Panc1 (cell line): ENCODE measurements around the gene RAPGEF5. TPM values are rescaled to one million over a fixed set of nuclear protein-coding genes. Genes with fewer than 3 reads are reported as not detected.

Source experiments
- ATAC-seq: fragments of 200-7000 bp; cut with Tn5 transposase; 2 replicates; pipeline ENCODE4 v1.9.1; 2020; ENCODE audit warnings: mild to moderate bottlenecking, moderate library complexity
- BruUV-seq: library from RNA; stranded (reverse); fragments of 400-500 nt; replicated peaks from 2 replicates; lab custom pipeline; 2021; lab: Mats Ljungman, UMichigan
- CTCF ChIA-PET: fragments of 300-600 bp; sonication (Branson Sonifier 250); formaldehyde crosslinking; loops from one replicate; lab custom pipeline; 2022; ENCODE audit warnings: antibody characterized with exemption; lab: Charles Lee
- POLR2A ChIA-PET: fragments of 300-600 bp; sonication (Branson Sonifier 250); formaldehyde crosslinking; loops from one replicate; lab custom pipeline; 2022; ENCODE audit warnings: antibody characterized with exemption; lab: Charles Lee
- DNase-seq: peaks from one replicate; pipeline ENCODE4 v3.0.0-alpha.2; 2010; ENCODE audit warnings: low read depth, low spot score
- H3K27ac ChIP-seq: 2 replicates; pipeline ENCODE4 v1.5.1; 2011; ENCODE audit warnings: mild to moderate bottlenecking, low read length, inconsistent platforms
- H3K27me3 ChIP-seq: fragments of 200-500 bp; sonication (Bioruptor generic); 2 replicates; pipeline ENCODE4 v1.6.0; 2014; ENCODE audit warnings: low read length, inconsistent platforms; ENCODE audit not compliant: control insufficient read depth, insufficient read depth
- H3K36me3 ChIP-seq: fragments of 200-500 bp; sonication (Bioruptor generic); 2 replicates; pipeline ENCODE4 v1.5.1; 2014; ENCODE audit warnings: inconsistent platforms, mild to moderate bottlenecking, low read length, moderate library complexity; ENCODE audit not compliant: control insufficient read depth, insufficient read depth
- H3K4me1 ChIP-seq: 2 replicates; pipeline ENCODE4 v1.5.1; 2011; ENCODE audit warnings: inconsistent platforms, mild to moderate bottlenecking, low read length, moderate library complexity; ENCODE audit not compliant: control insufficient read depth, insufficient read depth
- H3K4me3 ChIP-seq, 2 experiments: 2 replicates each; pipeline ENCODE4 v1.5.1; 2011 to 2012; ENCODE audit warnings: low read depth in 2 of 2, low read length in 2 of 2, mild to moderate bottlenecking in 2 of 2, inconsistent platforms in 1 of 2, moderate library complexity in 1 of 2
- H3K9me3 ChIP-seq: fragments of 200-500 bp; sonication (Bioruptor generic); 2 replicates; pipeline ENCODE4 v1.5.1; 2014; ENCODE audit warnings: low read depth, mild to moderate bottlenecking, inconsistent platforms, low read length, moderate library complexity; ENCODE audit not compliant: control insufficient read depth, insufficient read depth
- POLR2AphosphoS5 ChIP-seq: IDR thresholded peaks from 2 replicates; pipeline ENCODE4 v1.6.1; 2012; ENCODE audit warnings: mild to moderate bottlenecking, low read depth, low read length, moderate library complexity
- SIN3A ChIP-seq: IDR thresholded peaks from 2 replicates; pipeline ENCODE4 v1.6.1; 2012; ENCODE audit warnings: low read depth, mild to moderate bottlenecking, low read length, moderate library complexity, borderline replicate concordance; ENCODE audit not compliant: insufficient read depth
- TCF7L2 ChIP-seq: IDR thresholded peaks from 2 replicates; pipeline ENCODE4 v1.6.1; 2011; ENCODE audit warnings: mild to moderate bottlenecking, low read depth, low read length, inconsistent platforms
- in situ Hi-C: cut with HindIII; loops from 2 replicates; pipeline ENCODE4 v1.10.0; 2016; ENCODE audit warnings: low sequenced_read_pairs, low pct_unique_long_range_greater_than_20kb
- intact Hi-C: fragments of 100-400 bp; cut with micrococcal nuclease; formaldehyde crosslinking; loops from one replicate; pipeline ENCODE4 v1.10.0; 2022; ENCODE audit not compliant: unreplicated experiment
- total RNA-seq: library from RNA; stranded (reverse); gene quantifications from one replicate; pipeline ENCODE4 v1.2.1, GENCODE V29; 2021; ENCODE audit not compliant: unreplicated experiment
- TF ChIP-seq, protein P1 (sequence below): fragments of 450-650 bp; IDR thresholded peaks from 2 replicates; pipeline ENCODE4 v1.5.1; 2017; ENCODE audit warnings: mild to moderate bottlenecking
- TF ChIP-seq, protein P2 (sequence below), 2 experiments: IDR thresholded peaks; 2 replicates each; pipeline ENCODE4 v1.6.1; 2011 to 2012; ENCODE audit warnings: low read depth in 2 of 2, control low read depth in 1 of 2, low read length in 1 of 2, mild to moderate bottlenecking in 1 of 2, moderate library complexity in 1 of 2; ENCODE audit not compliant: insufficient read depth in 1 of 2

RAPGEF5 gene
- total RNA-seq, 1 experiment from 2014 or later: 1.4 TPM

DNA sequence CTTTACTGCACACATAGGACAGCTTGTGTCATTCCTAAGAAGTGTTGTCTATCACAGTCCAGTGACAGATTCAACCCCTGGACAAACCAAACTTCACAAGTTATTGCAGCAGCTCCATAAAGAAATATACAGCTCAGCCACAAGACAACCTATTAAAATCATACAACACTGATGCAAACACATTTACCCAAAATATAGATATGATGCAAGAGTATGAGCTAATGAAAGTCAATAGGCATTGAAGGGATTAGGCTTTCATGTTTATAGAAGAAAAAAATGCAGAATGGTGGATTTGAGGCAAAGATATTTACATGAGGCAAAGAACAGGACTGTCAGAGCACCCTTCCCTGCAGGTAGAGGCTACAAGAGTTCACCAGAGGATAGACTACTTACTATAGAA, 14.9 kb upstream of the RAPGEF5 start:
- H3K4me1 ChIP-seq: no peaks in the 10 kb centered on the region
- CTCF ChIA-PET: no interaction called here
- in situ Hi-C loops: no loop called here
- no peaks in the 10 kb centered on the region for H3K9me3 ChIP-seq
- POLR2A ChIA-PET: no interaction called here
- TF ChIP-seq, protein P1, sequence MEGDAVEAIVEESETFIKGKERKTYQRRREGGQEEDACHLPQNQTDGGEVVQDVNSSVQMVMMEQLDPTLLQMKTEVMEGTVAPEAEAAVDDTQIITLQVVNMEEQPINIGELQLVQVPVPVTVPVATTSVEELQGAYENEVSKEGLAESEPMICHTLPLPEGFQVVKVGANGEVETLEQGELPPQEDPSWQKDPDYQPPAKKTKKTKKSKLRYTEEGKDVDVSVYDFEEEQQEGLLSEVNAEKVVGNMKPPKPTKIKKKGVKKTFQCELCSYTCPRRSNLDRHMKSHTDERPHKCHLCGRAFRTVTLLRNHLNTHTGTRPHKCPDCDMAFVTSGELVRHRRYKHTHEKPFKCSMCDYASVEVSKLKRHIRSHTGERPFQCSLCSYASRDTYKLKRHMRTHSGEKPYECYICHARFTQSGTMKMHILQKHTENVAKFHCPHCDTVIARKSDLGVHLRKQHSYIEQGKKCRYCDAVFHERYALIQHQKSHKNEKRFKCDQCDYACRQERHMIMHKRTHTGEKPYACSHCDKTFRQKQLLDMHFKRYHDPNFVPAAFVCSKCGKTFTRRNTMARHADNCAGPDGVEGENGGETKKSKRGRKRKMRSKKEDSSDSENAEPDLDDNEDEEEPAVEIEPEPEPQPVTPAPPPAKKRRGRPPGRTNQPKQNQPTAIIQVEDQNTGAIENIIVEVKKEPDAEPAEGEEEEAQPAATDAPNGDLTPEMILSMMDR: no peak
- TF ChIP-seq SIN3A (no peak), POLR2AphosphoS5 (no peak), TCF7L2 (no peak)
- TF ChIP-seq, protein P2, sequence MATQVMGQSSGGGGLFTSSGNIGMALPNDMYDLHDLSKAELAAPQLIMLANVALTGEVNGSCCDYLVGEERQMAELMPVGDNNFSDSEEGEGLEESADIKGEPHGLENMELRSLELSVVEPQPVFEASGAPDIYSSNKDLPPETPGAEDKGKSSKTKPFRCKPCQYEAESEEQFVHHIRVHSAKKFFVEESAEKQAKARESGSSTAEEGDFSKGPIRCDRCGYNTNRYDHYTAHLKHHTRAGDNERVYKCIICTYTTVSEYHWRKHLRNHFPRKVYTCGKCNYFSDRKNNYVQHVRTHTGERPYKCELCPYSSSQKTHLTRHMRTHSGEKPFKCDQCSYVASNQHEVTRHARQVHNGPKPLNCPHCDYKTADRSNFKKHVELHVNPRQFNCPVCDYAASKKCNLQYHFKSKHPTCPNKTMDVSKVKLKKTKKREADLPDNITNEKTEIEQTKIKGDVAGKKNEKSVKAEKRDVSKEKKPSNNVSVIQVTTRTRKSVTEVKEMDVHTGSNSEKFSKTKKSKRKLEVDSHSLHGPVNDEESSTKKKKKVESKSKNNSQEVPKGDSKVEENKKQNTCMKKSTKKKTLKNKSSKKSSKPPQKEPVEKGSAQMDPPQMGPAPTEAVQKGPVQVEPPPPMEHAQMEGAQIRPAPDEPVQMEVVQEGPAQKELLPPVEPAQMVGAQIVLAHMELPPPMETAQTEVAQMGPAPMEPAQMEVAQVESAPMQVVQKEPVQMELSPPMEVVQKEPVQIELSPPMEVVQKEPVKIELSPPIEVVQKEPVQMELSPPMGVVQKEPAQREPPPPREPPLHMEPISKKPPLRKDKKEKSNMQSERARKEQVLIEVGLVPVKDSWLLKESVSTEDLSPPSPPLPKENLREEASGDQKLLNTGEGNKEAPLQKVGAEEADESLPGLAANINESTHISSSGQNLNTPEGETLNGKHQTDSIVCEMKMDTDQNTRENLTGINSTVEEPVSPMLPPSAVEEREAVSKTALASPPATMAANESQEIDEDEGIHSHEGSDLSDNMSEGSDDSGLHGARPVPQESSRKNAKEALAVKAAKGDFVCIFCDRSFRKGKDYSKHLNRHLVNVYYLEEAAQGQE (IDR thresholded peaks at IDR 0.05; ENCODE audit: insufficient read depth in 1 of 2, low read depth in 2 of 2, low read length in 1 of 2): no peak
- H3K4me3 ChIP-seq: no peak overlapping the region
- BruUV-seq: no TSS peak
- peaks cover 4% of the 10 kb centered on the region; the same call in 1 of the 2 replicates for H3K27me3 ChIP-seq
- no peaks in the 10 kb centered on the region for H3K36me3 ChIP-seq
- intact Hi-C loops: no loop called here
- no peak overlapping the region for H3K27ac ChIP-seq
- ATAC-seq (no peak), DNase-seq (no peak)

DNA sequence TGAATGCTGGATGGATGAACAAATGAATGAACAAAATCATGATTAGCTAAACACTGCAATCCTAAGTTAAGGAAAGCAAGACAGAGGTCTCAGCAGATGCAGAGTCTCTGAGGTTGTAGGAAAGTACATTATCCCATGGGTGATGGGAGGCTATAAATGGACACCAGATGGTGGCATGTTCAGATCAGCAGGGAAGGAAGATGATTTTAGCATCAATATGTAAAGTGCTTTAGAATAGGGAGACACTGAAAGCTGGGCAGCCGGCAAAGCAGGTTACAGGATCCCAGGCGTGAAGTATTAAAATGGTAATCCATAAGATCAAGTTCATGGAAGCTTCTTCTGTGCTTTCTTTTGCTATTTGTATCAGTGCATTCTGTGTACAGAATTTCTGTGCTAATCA, 7.9 kb upstream of the RAPGEF5 start:
- ATAC-seq (no peak), DNase-seq (no peak)
- intact Hi-C loops: no loop called here
- no peaks in the 10 kb centered on the region for H3K9me3 ChIP-seq
- H3K4me3 ChIP-seq: no peak overlapping the region
- no peak overlapping the region for H3K27ac ChIP-seq
- ChIA-PET POLR2A (no interaction called here), CTCF (interaction anchor here (0.6 kb wide), 1 partner anchor 490 kb away, joined by 11 read pairs; no protein-coding TSS in a partner anchor)
- no TSS peak for BruUV-seq
- in situ Hi-C loops: no loop called here
- H3K36me3 ChIP-seq: no peaks in the 10 kb centered on the region
- H3K4me1 ChIP-seq: no peaks in the 10 kb centered on the region
- H3K27me3 ChIP-seq: no peaks in the 10 kb centered on the region; the same call in 1 of the 2 replicates
- TF ChIP-seq SIN3A (no peak), TCF7L2 (no peak), POLR2AphosphoS5 (no peak)
- TF ChIP-seq, protein P1: no peak
- TF ChIP-seq, protein P2 (IDR thresholded peaks at IDR 0.05; ENCODE audit: insufficient read depth in 1 of 2, low read depth in 2 of 2, low read length in 1 of 2): no peak
